CD14-positive monocyte (primary cell): ENCODE results near the gene BRINP3. TPM values are rescaled to one million over a fixed set of nuclear protein-coding genes. Genes with fewer than 3 reads are reported as not detected.

Source experiments
- DNase-seq, 3 donors: peaks; one replicate each; pipeline ENCODE4 v3.0.0-alpha.2; 2011 to 2022
- H2AFZ ChIP-seq: 2 replicates; pipeline ENCODE4 v1.6.0; 2012; ENCODE audit warnings: mild to moderate bottlenecking, low read depth, low read length, inconsistent platforms; ENCODE audit not compliant: insufficient read depth, poor library complexity, severe bottlenecking
- H3K27ac ChIP-seq, 2 donors: 1 replicate in 1 of 2; 2 replicates in 1 of 2; pipeline ENCODE4 v1.5.1; 2012 to 2013; ENCODE audit warnings: low read length in 2 of 2, control low read depth in 1 of 2, inconsistent platforms in 1 of 2, low read depth in 1 of 2, mild to moderate bottlenecking in 1 of 2
- H3K27me3 ChIP-seq, 2 donors: one replicate each; pipeline versions ENCODE4 v1.6.0 to v1.6.1; 2011 to 2013; ENCODE audit warnings: low read length in 2 of 2; ENCODE audit not compliant: control insufficient read depth in 2 of 2, insufficient read depth in 2 of 2
- H3K36me3 ChIP-seq, 2 donors: replicated peaks in 1 of 2; 1 replicate in 1 of 2; 2 replicates in 1 of 2; pipeline versions ENCODE4 v1.5.1 to v1.6.1; 2012 to 2013; ENCODE audit warnings: low read length in 2 of 2, control low read depth in 1 of 2, inconsistent platforms in 1 of 2, mild to moderate bottlenecking in 1 of 2; ENCODE audit not compliant: insufficient read depth in 2 of 2, control insufficient read depth in 1 of 2
- H3K4me1 ChIP-seq, 2 donors: 1 replicate in 1 of 2; 2 replicates in 1 of 2; pipeline versions ENCODE4 v1.5.1 to v1.6.1; 2012 to 2013; ENCODE audit warnings: low read length in 2 of 2, control low read depth in 1 of 2, inconsistent platforms in 1 of 2, mild to moderate bottlenecking in 1 of 2, moderate library complexity in 1 of 2; ENCODE audit not compliant: insufficient read depth in 2 of 2, control insufficient read depth in 1 of 2
- H3K4me2 ChIP-seq: replicated peaks from 2 replicates; pipeline ENCODE3; 2012; ENCODE audit warnings: low read length, moderate library complexity, mild to moderate bottlenecking; ENCODE audit not compliant: poor library complexity, severe bottlenecking; ENCODE audit errors: extremely low read depth
- H3K4me3 ChIP-seq, 3 experiments: fragments of 200-600 bp in 1 of 3; sonication (generic) in 1 of 3; replicated peaks in 1 of 3; 1 replicate in 2 of 3; 2 replicates in 1 of 3; pipeline ENCODE4 v1.5.1; 2011 to 2013; ENCODE audit warnings: low read length in 3 of 3, mild to moderate bottlenecking in 3 of 3, control low read depth in 2 of 3, low read depth in 2 of 3, inconsistent platforms in 1 of 3, moderate library complexity in 1 of 3
- H3K79me2 ChIP-seq: 2 replicates; pipeline ENCODE4 v1.6.0; 2012; ENCODE audit warnings: mild to moderate bottlenecking, control low read depth, inconsistent platforms, low read length, moderate library complexity; ENCODE audit not compliant: insufficient read depth
- H3K9ac ChIP-seq: 2 replicates; pipeline ENCODE4 v1.6.0; 2017; ENCODE audit warnings: low read length, mild to moderate bottlenecking; ENCODE audit not compliant: insufficient read depth, poor library complexity, severe bottlenecking
- H3K9me3 ChIP-seq, 2 donors: replicated peaks in 1 of 2; 1 replicate in 1 of 2; 2 replicates in 1 of 2; pipeline versions ENCODE4 v1.5.1 to v1.6.1; 2012 to 2013; ENCODE audit warnings: low read length in 2 of 2, control low read depth in 1 of 2; ENCODE audit not compliant: control insufficient read depth in 1 of 2, insufficient read depth in 1 of 2
- H4K20me1 ChIP-seq: 2 replicates; pipeline ENCODE4 v1.6.0; 2012; ENCODE audit warnings: mild to moderate bottlenecking, low read length, control low read depth, moderate library complexity; ENCODE audit not compliant: insufficient read depth
- H3K27ac Mint-ChIP-seq, 7 donors: one replicate each; pipeline ENCODE4 v1.8.0; 2020; ENCODE audit warnings: mild to moderate bottlenecking in 7 of 7, mixed read lengths in 7 of 7, moderate library complexity in 6 of 7, inconsistent platforms in 2 of 7
- H3K27me3 Mint-ChIP-seq, 3 donors: one replicate each; pipeline ENCODE4 v1.8.0; 2021 to 2022; ENCODE audit warnings: low read depth in 3 of 3, mild to moderate bottlenecking in 3 of 3, mixed read lengths in 3 of 3, moderate library complexity in 3 of 3, inconsistent platforms in 1 of 3
- H3K36me3 Mint-ChIP-seq, 2 donors: one replicate each; pipeline ENCODE4 v1.8.0; 2020; ENCODE audit warnings: mixed read lengths in 2 of 2, inconsistent platforms in 1 of 2, mild to moderate bottlenecking in 1 of 2
- H3K4me1 Mint-ChIP-seq: one replicate; pipeline ENCODE4 v1.8.0; 2020; ENCODE audit warnings: mild to moderate bottlenecking, mixed read lengths
- H3K4me3 Mint-ChIP-seq, 2 donors: one replicate each; pipeline ENCODE4 v1.8.0; 2020; ENCODE audit warnings: mild to moderate bottlenecking in 2 of 2, mixed read lengths in 2 of 2, moderate library complexity in 1 of 2
- H3K9me3 Mint-ChIP-seq, 7 donors: one replicate each; pipeline ENCODE4 v1.8.0; 2020 to 2022; ENCODE audit warnings: mixed read lengths in 7 of 7, mild to moderate bottlenecking in 6 of 7, moderate library complexity in 6 of 7, inconsistent platforms in 2 of 7
- WGBS: methylation state at CpG from one replicate; pipeline ENCODE4 v1.1.5; 2013; ENCODE audit warnings: missing lambda C conversion rate; ENCODE audit not compliant: insufficient coverage; 5-methylcytosine and 5-hydroxymethylcytosine counted together
- intact Hi-C, 2 donors: fragments of 100-400 bp; cut with micrococcal nuclease; formaldehyde crosslinking; loops; one replicate each; pipeline versions ENCODE4 v1.15.0 to v1.15.1; 2023
- polyA plus RNA-seq, 3 donors: library from polyadenylated mRNA; depleted of rRNA in 1 of 3; unstranded in 2 of 3; stranded (reverse) in 1 of 3; fragments of 300-500 nt in 2 of 3; fragments of >200 nt in 1 of 3; fragmentation: Illumina TruSeq in 2 of 3; gene quantifications; 1 replicate in 2 of 3; 2 replicates in 1 of 3; pipeline ENCODE4 v1.2.3, GENCODE V29; 2012 to 2021
- TF ChIP-seq, protein P1 (sequence below): fragments of 200-600 bp; IDR thresholded peaks from one replicate; pipeline ENCODE4 v1.8.0; 2022; ENCODE audit warnings: antibody characterized with exemption, mild to moderate bottlenecking

BRINP3 gene
- polyA plus RNA-seq, 3 donors, result not detected

DNA sequence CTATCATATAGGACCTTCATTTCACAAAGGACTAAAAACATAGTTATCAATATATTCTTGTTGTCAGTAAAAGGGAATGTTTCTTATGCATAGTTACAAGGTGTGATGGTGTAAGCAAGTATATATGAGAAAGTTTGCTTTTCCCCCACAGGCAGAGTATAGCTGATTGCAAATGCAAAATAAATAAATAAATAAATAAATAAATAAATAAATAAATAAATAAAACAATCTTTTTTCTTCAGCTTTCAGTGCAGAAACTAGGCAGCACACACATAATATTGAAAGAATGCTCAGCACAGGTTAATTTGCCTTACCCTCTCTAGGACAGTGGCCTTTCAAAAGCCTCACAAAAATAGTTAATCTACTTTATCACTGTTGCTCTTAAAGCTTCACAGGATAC lies 138.8 kb downstream of the BRINP3 start:
- H3K4me1 Mint-ChIP-seq, result no peaks in the 10 kb centered on the region
- no peak overlapping the region for H3K27ac Mint-ChIP-seq
- no peak overlapping the region for H3K9ac ChIP-seq

DNA sequence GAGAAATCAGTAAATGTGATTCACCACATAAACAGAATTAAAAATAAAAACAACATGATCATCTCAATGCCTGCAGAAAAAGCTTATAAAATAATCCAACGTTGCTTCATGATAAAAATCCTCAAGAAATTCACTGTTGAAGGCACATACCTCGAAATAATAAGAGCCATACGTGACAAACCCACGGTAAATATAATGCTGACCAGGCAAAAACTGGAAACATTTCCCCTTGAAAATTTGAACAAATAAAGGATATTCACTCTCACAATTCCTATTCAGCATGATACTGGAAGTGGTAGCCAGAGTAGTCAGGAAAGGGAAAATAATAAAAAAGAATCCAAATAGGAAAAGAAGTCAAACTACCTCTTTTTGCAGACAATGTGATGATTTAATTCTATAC lies 148.8 kb downstream of the BRINP3 start:
- H2AFZ ChIP-seq, result no peak overlapping the region
- no peak overlapping the region for H3K9ac ChIP-seq
- no peaks in the 10 kb centered on the region for H3K4me1 ChIP-seq
- 82% methylated on average over 4 of the region's 4 CpGs for WGBS
- H3K4me3 Mint-ChIP-seq, result no peak overlapping the region
- TF ChIP-seq, protein P1, sequence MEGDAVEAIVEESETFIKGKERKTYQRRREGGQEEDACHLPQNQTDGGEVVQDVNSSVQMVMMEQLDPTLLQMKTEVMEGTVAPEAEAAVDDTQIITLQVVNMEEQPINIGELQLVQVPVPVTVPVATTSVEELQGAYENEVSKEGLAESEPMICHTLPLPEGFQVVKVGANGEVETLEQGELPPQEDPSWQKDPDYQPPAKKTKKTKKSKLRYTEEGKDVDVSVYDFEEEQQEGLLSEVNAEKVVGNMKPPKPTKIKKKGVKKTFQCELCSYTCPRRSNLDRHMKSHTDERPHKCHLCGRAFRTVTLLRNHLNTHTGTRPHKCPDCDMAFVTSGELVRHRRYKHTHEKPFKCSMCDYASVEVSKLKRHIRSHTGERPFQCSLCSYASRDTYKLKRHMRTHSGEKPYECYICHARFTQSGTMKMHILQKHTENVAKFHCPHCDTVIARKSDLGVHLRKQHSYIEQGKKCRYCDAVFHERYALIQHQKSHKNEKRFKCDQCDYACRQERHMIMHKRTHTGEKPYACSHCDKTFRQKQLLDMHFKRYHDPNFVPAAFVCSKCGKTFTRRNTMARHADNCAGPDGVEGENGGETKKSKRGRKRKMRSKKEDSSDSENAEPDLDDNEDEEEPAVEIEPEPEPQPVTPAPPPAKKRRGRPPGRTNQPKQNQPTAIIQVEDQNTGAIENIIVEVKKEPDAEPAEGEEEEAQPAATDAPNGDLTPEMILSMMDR, result no peak
- no peak overlapping the region for H3K4me3 ChIP-seq
- H3K36me3 Mint-ChIP-seq, result no peaks in the 10 kb centered on the region
- no peak for DNase-seq
- intact Hi-C loops, result no loop called here
- no peaks in the 10 kb centered on the region for H3K27me3 Mint-ChIP-seq
- no peaks in the 10 kb centered on the region for H4K20me1 ChIP-seq
- no peaks in the 10 kb centered on the region for H3K79me2 ChIP-seq
- H3K27ac Mint-ChIP-seq, result no peak overlapping the region
- H3K36me3 ChIP-seq, result no peaks in the 10 kb centered on the region
- no peaks in the 10 kb centered on the region for H3K9me3 ChIP-seq
- no peak overlapping the region for H3K4me2 ChIP-seq
- H3K27me3 ChIP-seq, result no peaks in the 10 kb centered on the region
- H3K4me1 Mint-ChIP-seq, result no peaks in the 10 kb centered on the region
- H3K27ac ChIP-seq, result no peak overlapping the region
- peaks cover 0 to 2% (median 0%) of the 10 kb centered on the region in 7 donors for H3K9me3 Mint-ChIP-seq

More for the DNA sequence above, 138.8 kb downstream of the BRINP3 start:
- H3K9me3 ChIP-seq, result no peaks in the 10 kb centered on the region
- TF ChIP-seq, protein P1, result no peak
- no peaks in the 10 kb centered on the region for H3K27me3 ChIP-seq
- no peaks in the 10 kb centered on the region for H3K79me2 ChIP-seq
- no peak for DNase-seq
- H3K27ac ChIP-seq, result no peak overlapping the region
- no peaks in the 10 kb centered on the region for H3K36me3 ChIP-seq
- Mint-ChIP-seq H3K4me3 (no peak overlapping the region), H3K9me3 (peaks cover 0 to 2% (median 0%) of the 10 kb centered on the region in 7 donors), H3K27me3 (no peaks in the 10 kb centered on the region), H3K36me3 (no peaks in the 10 kb centered on the region)
- no peak overlapping the region for H3K4me2 ChIP-seq
- H3K4me1 ChIP-seq, result no peaks in the 10 kb centered on the region
- H3K4me3 ChIP-seq, result no peak overlapping the region
- no peak overlapping the region for H2AFZ ChIP-seq
- intact Hi-C loops, result no loop called here
- no peaks in the 10 kb centered on the region for H4K20me1 ChIP-seq
